HUES6 (cell line): Measurements from ENCODE around the gene UBR3.
"Not testable (repeated sequence)": the region's sequence is repeated elsewhere in the genome, so short reads cannot be mapped to it uniquely, and the experiment has no call there.

ENCODE experiments used
- H3K27ac ChIP-seq: 2 replicates; pipeline ENCODE4 v1.7.0; 2013; ENCODE audit warnings: low read depth, mild to moderate bottlenecking, low read length, inconsistent platforms
- H3K27me3 ChIP-seq: 2 replicates; pipeline ENCODE4 v1.6.1; 2013; ENCODE audit warnings: low read length; ENCODE audit not compliant: control insufficient read depth, insufficient read depth
- H3K36me3 ChIP-seq: 2 replicates; pipeline ENCODE4 v1.6.1; 2013; ENCODE audit warnings: low read length; ENCODE audit not compliant: control insufficient read depth, insufficient read depth
- H3K4me1 ChIP-seq: 2 replicates; pipeline ENCODE4 v1.6.1; 2013; ENCODE audit warnings: low read length; ENCODE audit not compliant: control insufficient read depth, insufficient read depth
- H3K4me3 ChIP-seq: 2 replicates; pipeline ENCODE4 v1.5.1; 2013; ENCODE audit warnings: low read depth, low read length
- H3K9ac ChIP-seq: one replicate; pipeline ENCODE4 v1.6.1; 2013; ENCODE audit warnings: mild to moderate bottlenecking, low read length
- H3K9me3 ChIP-seq: 2 replicates; pipeline ENCODE4 v1.6.1; 2013; ENCODE audit warnings: low read depth, low read length; ENCODE audit not compliant: control insufficient read depth, insufficient read depth

UBR3 gene

DNA sequence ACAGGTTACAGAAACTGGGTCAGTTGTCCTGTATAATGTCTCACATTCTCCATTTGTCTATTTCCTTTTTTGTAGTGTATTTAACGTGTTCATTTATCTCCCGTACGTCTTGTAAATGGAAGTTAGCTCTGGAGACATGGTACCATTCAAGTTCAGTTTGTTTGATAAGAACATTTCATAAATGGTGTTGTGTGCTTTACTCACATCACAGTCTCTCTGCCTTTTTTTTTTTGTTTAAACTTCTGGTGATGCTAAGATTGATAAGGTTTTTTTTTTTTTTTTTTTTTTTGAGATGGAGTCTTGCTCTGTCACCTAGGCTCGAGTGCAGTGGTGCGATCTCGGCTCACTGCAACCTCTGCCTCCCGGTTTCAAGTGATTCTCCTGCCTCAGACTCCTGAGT, 41.7 kb downstream of the UBR3 start:
- Histone ChIP-seq H3K9ac (no peak overlapping the region), H3K27ac (no peak overlapping the region), H3K4me1 (peaks cover 14% of the 10 kb centered on the region), H3K9me3 (no peaks in the 10 kb centered on the region), H3K36me3 (no peaks in the 10 kb centered on the region), H3K27me3 (no peaks in the 10 kb centered on the region), H3K4me3 (no peak overlapping the region)

GRCh38 chr2:169871369-169871768, 44.1 kb downstream of the UBR3 start:
- not testable (repeated sequence) for H3K27ac ChIP-seq, H3K9ac ChIP-seq, H3K9me3 ChIP-seq, H3K4me3 ChIP-seq, H3K27me3 ChIP-seq, H3K36me3 ChIP-seq
- peaks cover 14% of the 10 kb centered on the region for H3K4me1 ChIP-seq

DNA sequence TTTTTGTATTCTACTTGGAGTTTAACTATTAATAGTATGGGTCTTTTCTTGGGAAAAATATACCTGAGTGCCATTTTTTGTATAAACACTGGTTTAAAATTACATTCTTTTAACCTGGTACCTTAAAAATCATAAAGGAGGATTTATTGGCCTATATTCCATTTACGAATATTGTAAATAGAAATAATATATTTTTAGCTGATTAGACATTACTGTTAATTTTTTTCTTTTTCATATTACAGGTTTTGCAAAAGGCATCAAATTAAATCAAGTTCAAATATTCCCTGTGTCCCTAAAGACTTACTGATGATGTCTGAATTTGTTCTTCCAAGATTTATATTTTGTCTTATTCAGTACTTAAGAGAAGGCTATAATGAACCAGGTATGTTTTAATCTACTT, 44.7 kb downstream of the UBR3 start:
- Histone ChIP-seq H3K27me3 (no peaks in the 10 kb centered on the region), H3K9ac (no peak overlapping the region), H3K4me3 (no peak overlapping the region), H3K36me3 (0 out of 2 replicates have a peak, but pooled peaks cover 2% of the 10 kb centered on the region), H3K9me3 (no peaks in the 10 kb centered on the region), H3K27ac (no peak overlapping the region), H3K4me1 (peaks cover 14% of the 10 kb centered on the region)

- Histone ChIP-seq H3K9me3 (no peaks in the 10 kb centered on the region), H3K4me1 (no peaks in the 10 kb centered on the region), H3K36me3 (0 out of 2 replicates have a peak, but pooled peaks cover 2% of the 10 kb centered on the region), H3K27ac (no peak overlapping the region), H3K4me3 (no peak overlapping the region), H3K27me3 (no peaks in the 10 kb centered on the region), H3K9ac (no peak overlapping the region)
These were observed 50.1 kb downstream of the UBR3 start for GRCh38 chr2:169877398-169877797.

GRCh38 chr2:169887120-169887519, 59.9 kb downstream of the UBR3 start:
- Histone ChIP-seq H3K9me3 (no peaks in the 10 kb centered on the region), H3K27ac (no peak overlapping the region), H3K36me3 (peaks cover 7% of the 10 kb centered on the region; the same call in 1 of the 2 replicates), H3K4me1 (no peaks in the 10 kb centered on the region), H3K27me3 (no peaks in the 10 kb centered on the region), H3K9ac (no peak overlapping the region), H3K4me3 (no peak overlapping the region)

- Histone ChIP-seq H3K4me1 (0 out of 2 replicates have a peak, but pooled peaks cover 3% of the 10 kb centered on the region), H3K9me3 (no peaks in the 10 kb centered on the region), H3K36me3 (peaks cover 6% of the 10 kb centered on the region; the same call in 1 of the 2 replicates), H3K4me3 (no peak overlapping the region), H3K27ac (no peak overlapping the region), H3K9ac (no peak overlapping the region), H3K27me3 (no peaks in the 10 kb centered on the region)
These were observed 64.5 kb downstream of the UBR3 start for GRCh38 chr2:169891593-169892298.

- Histone ChIP-seq H3K9me3 (no peaks in the 10 kb centered on the region), H3K27me3 (no peaks in the 10 kb centered on the region)
These were observed 65.7 kb downstream of the UBR3 start for GRCh38 chr2:169892951-169893350.

GRCh38 chr2:169895294-169895985, 68.2 kb downstream of the UBR3 start:
- no peak overlapping the region for H3K4me3 ChIP-seq
- H3K9ac ChIP-seq = no peak overlapping the region
- H3K4me1 ChIP-seq = 0 out of 2 replicates have a peak, but pooled peaks cover 3% of the 10 kb centered on the region
- H3K9me3 ChIP-seq = no peaks in the 10 kb centered on the region
- no peaks in the 10 kb centered on the region for H3K27me3 ChIP-seq
- H3K36me3 ChIP-seq = peaks cover 6% of the 10 kb centered on the region; the same call in 1 of the 2 replicates
- peak overlapping the region; percentile 63; the same call in 1 of the 2 replicates for H3K27ac ChIP-seq

More at GRCh38 chr2:169892951-169893350, 65.7 kb downstream of the UBR3 start:
- Histone ChIP-seq H3K27ac (no peak overlapping the region), H3K9ac (no peak overlapping the region), H3K36me3 (peaks cover 6% of the 10 kb centered on the region; the same call in 1 of the 2 replicates), H3K4me3 (no peak overlapping the region), H3K4me1 (0 out of 2 replicates have a peak, but pooled peaks cover 3% of the 10 kb centered on the region)

GRCh38 chr2:169897834-169898233, 70.6 kb downstream of the UBR3 start:
- no peak overlapping the region for H3K9ac ChIP-seq
- no peaks in the 10 kb centered on the region for H3K27me3 ChIP-seq
- H3K4me1 ChIP-seq = 0 out of 2 replicates have a peak, but pooled peaks cover 3% of the 10 kb centered on the region
- H3K9me3 ChIP-seq = no peaks in the 10 kb centered on the region
- H3K4me3 ChIP-seq = no peak overlapping the region
- H3K27ac ChIP-seq = no peak overlapping the region
- 0 out of 2 replicates have a peak, but pooled peaks cover under 1% of the 10 kb centered on the region for H3K36me3 ChIP-seq

GRCh38 chr2:169900103-169900502, 72.8 kb downstream of the UBR3 start:
- H3K4me3 ChIP-seq, H3K27me3 ChIP-seq, H3K36me3 ChIP-seq, H3K9me3 ChIP-seq, H3K4me1 ChIP-seq, H3K9ac ChIP-seq, H3K27ac ChIP-seq: not testable (repeated sequence)

DNA sequence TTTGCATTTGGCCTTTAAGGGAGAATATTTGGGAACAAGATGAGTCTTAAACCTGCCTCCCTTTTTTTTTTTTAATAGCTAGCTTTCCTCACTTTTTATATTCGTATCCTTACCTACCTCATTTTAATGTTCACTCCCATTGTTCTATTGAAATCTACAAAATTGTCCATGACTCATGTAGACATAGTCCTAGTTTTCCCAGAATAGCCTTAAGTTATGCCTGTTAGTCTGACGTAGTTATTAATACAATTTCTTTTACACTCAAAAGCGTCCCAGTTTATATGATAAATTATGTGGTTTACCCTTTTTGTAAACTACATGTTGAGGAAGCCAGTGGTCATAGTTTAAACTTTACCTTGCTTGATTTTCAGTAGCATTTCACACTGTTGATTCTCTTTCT, 73.4 kb downstream of the UBR3 start:
- Histone ChIP-seq H3K36me3 (peaks cover under 1% of the 10 kb centered on the region; the same call in 1 of the 2 replicates), H3K4me1 (no peaks in the 10 kb centered on the region), H3K9ac (no peak overlapping the region), H3K4me3 (no peak overlapping the region), H3K27me3 (no peaks in the 10 kb centered on the region), H3K9me3 (no peaks in the 10 kb centered on the region), H3K27ac (no peak overlapping the region)
